Measurements from ENCODE around the gene YJU2. TPM values are rescaled to one million over a fixed set of nuclear protein-coding genes. Genes with fewer than 3 reads are reported as not detected.

Gene YJU2
- total RNA-seq, 4 donors from 2014 or later, result 9.6 to 24.3 (median 17.1) TPM

GRCh38 chr19:4291184-4291732, 44.4 kb downstream of the YJU2 start:
- Histone ChIP-seq H3K4me1 (no peaks in the 10 kb centered on the region), H3K27me3 (no peaks in the 10 kb centered on the region), H3K9me3 (no peaks in the 10 kb centered on the region), H3K36me3 (no peaks in the 10 kb centered on the region), H3K27ac (no peak overlapping the region), H3K4me3 (no peak overlapping the region)
- intact Hi-C loops (cut with DNase I; ENCODE audit: low total_unique reads) (no loop called here), in situ Hi-C loops (cut with MboI; ENCODE audit: low pct_ligation_motif_present in 1 of 4, low pct_unique_long_range_greater_than_20kb in 1 of 4, low sequenced_read_pairs in 3 of 4) (no loop called here)
- 85% methylated on average over 7 of the region's 8 CpGs; no CpG with 5 or more reads in 1 of the 2 donors for WGBS, 2 donors (ENCODE audit: low coverage in 1 of 2)
- TF ChIP-seq POLR2AphosphoS5 (IDR thresholded peaks at IDR 0.05) (no peak), POLR2A (IDR thresholded peaks at IDR 0.05) (no peak), CTCF (IDR thresholded peaks at IDR 0.05) (no peak), EP300 (IDR thresholded peaks at IDR 0.05; ENCODE audit: low read depth) (no peak)
- no peak for DNase-seq

GRCh38 chr19:4292515-4292914, 45.6 kb downstream of the YJU2 start:
- no peak overlapping the region for H3K27ac ChIP-seq
- no peaks in the 10 kb centered on the region for H3K36me3 ChIP-seq
- H3K9me3 ChIP-seq, result no peaks in the 10 kb centered on the region
- WGBS, 2 donors (ENCODE audit: low coverage in 1 of 2), result 85% methylated on average over 14 of the region's 15 CpGs; no CpG with 5 or more reads in 1 of the 2 donors
- no peaks in the 10 kb centered on the region for H3K4me1 ChIP-seq
- in situ Hi-C loops (cut with MboI; ENCODE audit: low pct_ligation_motif_present in 1 of 4, low pct_unique_long_range_greater_than_20kb in 1 of 4, low sequenced_read_pairs in 3 of 4) (no loop called here), intact Hi-C loops (cut with DNase I; ENCODE audit: low total_unique reads) (no loop called here)
- no peak for TF ChIP-seq EP300 (IDR thresholded peaks at IDR 0.05; ENCODE audit: low read depth)
- TF ChIP-seq POLR2A (IDR thresholded peaks at IDR 0.05), result no peak
- TF ChIP-seq POLR2AphosphoS5 (IDR thresholded peaks at IDR 0.05), result no peak
- no peak for TF ChIP-seq CTCF (IDR thresholded peaks at IDR 0.05)
- no peaks in the 10 kb centered on the region for H3K27me3 ChIP-seq
- no peak for DNase-seq
- no peak overlapping the region for H3K4me3 ChIP-seq

GRCh38 chr19:4294389-4294788, 47.5 kb downstream of the YJU2 start:
- H3K9me3 ChIP-seq, result no peaks in the 10 kb centered on the region
- H3K27me3 ChIP-seq, result no peaks in the 10 kb centered on the region
- TF ChIP-seq EP300 (IDR thresholded peaks at IDR 0.05; ENCODE audit: low read depth), result no peak
- TF ChIP-seq POLR2AphosphoS5 (IDR thresholded peaks at IDR 0.05), result no peak
- no peak for TF ChIP-seq CTCF (IDR thresholded peaks at IDR 0.05)
- TF ChIP-seq POLR2A (IDR thresholded peaks at IDR 0.05), result no peak
- intact Hi-C loops (cut with DNase I; ENCODE audit: low total_unique reads) (no loop called here), in situ Hi-C loops (cut with MboI; ENCODE audit: low pct_ligation_motif_present in 1 of 4, low pct_unique_long_range_greater_than_20kb in 1 of 4, low sequenced_read_pairs in 3 of 4) (no loop called here)
- DNase-seq, result no peak
- H3K4me3 ChIP-seq, result no peak overlapping the region
- H3K36me3 ChIP-seq, result no peaks in the 10 kb centered on the region
- no peak overlapping the region for H3K27ac ChIP-seq
- WGBS, 2 donors (ENCODE audit: low coverage in 1 of 2), result 72% methylated on average over 10 of the region's 10 CpGs; no CpG with 5 or more reads in 1 of the 2 donors
- no peaks in the 10 kb centered on the region for H3K4me1 ChIP-seq

- WGBS, 2 donors (ENCODE audit: low coverage in 1 of 2), result 30% methylated on average over 14 of the region's 14 CpGs; no CpG with 5 or more reads in 1 of the 2 donors
- H3K27ac ChIP-seq, result no peak overlapping the region
- no peaks in the 10 kb centered on the region for H3K36me3 ChIP-seq
- H3K27me3 ChIP-seq, result no peaks in the 10 kb centered on the region
- H3K4me1 ChIP-seq, result no peaks in the 10 kb centered on the region
- TF ChIP-seq POLR2A (IDR thresholded peaks at IDR 0.05) (no peak), POLR2AphosphoS5 (IDR thresholded peaks at IDR 0.05) (no peak), EP300 (IDR thresholded peaks at IDR 0.05; ENCODE audit: low read depth) (no peak), CTCF (IDR thresholded peaks at IDR 0.05) (no peak)
- intact Hi-C loops (cut with DNase I; ENCODE audit: low total_unique reads) (no loop called here), in situ Hi-C loops (cut with MboI; ENCODE audit: low pct_ligation_motif_present in 1 of 4, low pct_unique_long_range_greater_than_20kb in 1 of 4, low sequenced_read_pairs in 3 of 4) (no loop called here)
- no peaks in the 10 kb centered on the region for H3K9me3 ChIP-seq
- DNase-seq, result peak; percentile 22
- no peak overlapping the region for H3K4me3 ChIP-seq
Observed at GRCh38 chr19:4295972-4296771, 49.3 kb downstream of the YJU2 start.

Data from transverse colon (tissue), 4 donors.